ENCODE results near the gene AGBL3.
"Not testable (repeated sequence)": the region's sequence is repeated elsewhere in the genome, so short reads cannot be mapped to it uniquely, and the experiment has no call there.

The AGBL3 gene

DNA sequence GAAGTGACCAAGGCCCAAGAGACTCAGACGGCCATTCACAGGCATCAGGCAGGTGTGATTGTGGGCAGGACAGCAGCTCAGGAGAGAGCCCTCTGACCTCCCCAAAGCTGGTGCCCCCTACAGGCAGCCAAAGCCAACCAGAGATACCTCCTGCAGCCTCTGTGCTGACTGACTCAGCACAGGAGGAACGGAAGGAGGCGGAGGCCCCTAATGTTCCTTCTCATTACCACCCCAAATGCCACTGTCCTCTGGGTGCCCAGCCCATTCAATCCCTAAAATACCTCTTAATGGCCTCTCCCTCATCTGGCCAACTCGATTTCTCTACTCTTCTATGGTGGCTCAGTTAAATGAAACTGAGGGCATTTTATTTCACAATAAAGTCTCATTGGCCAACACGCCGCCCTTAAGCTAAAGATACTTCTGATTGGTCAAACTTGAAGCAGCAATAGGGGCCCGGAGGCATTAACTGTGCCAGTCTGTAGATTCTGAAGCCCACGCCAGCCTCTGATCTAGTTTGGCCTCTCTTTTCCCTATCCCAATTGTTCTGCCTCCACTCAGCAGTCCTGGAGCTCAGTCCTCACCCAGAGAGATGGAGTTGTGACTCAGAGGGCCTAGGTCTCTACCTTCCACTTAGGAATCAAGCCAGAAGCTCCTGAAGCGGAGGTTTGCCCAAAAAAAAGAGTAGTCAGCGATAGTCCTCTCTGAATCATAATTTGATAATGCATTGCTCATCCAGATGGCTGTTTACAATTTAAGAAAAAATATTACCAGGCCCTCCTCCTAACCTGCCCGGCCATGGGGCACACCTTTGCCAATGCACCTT, 183.0 kb downstream of the AGBL3 start:
- peak; percentile 42 for DNase-seq

DNA sequence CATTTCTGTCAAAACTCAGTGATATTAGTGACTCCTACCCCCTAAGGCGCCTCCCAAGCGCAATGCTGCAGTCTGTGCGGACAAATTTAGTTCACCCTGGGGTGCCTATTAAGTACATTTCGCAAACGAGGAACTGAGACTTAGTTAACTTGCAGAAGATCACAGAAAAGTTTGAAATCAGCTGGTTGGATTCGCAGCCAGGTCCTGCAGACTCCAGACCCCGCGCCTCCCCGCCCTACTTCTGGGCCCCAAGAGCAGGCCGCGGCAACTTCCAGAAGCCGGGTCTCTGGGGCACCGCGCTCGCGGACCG, 183.6 kb downstream of the AGBL3 start:
- no peak for DNase-seq

DNA sequence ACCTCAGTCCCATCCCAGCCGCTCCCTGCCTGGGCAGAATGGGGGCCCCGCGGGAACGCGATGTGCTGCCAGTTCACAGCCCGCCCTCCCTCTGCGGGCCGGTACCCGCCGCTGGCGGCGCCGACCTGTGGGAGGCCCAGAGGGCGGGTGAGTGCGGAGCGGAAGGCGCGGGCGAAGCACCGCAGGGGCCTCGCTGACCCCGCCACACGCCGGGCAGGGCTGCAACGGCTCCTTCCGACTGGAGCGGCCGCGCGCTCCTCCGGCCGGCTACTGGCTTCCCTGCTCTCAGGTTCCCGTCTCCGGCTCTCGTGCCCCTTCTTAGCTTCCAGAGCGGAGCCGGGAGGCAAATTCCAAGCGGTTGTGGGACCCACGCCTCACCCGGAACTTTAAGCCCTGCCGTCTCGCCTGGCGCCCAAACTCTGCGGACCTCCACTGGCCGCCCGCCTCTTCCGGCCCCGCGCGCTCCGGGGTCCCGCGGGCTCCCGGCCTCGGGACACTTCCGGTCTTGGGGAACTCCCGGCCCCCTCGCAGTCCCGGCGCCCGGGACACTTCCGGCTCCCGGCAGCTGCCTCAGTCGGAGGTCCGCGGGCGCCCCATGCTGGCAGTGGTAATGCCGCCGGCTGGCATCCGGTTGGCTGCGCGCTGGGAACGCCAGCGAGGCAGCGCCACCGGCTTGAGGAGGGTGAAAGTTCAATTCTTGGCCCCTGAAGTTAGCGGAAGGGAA, 184.1 kb downstream of the AGBL3 start, which contains the start of gene CYREN:
Gene CYREN, minus strand, starts transcription at position 434 of the 724 bp plus-strand sequence. CDS start 1,785 bp downstream, outside the sequence.
- peak; percentile 83 for DNase-seq

DNA sequence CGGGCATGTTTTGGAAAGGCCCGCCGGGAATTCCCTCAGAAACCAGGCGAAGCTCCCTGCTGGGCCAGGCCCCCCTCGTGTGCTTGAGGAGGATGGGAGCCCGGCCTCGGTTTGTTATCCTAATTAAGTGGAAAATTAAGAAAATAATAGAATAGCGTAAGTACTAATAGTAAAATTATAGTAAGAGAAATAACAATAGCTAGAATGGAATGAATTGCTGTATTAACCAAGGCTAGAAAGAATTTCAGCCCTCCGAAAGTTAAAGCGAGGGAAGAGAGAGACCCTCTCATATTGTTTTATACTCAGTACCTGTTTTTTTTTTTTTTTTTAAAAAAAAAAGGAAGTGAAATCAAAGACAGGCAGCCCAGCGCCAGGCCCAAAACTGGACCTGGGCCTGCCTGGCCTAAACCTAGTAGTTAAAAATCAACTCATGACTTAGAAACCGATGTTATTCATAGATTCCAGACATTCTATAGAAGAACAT, 184.7 kb downstream of the AGBL3 start:
- not testable (repeated sequence) for DNase-seq

DNA sequence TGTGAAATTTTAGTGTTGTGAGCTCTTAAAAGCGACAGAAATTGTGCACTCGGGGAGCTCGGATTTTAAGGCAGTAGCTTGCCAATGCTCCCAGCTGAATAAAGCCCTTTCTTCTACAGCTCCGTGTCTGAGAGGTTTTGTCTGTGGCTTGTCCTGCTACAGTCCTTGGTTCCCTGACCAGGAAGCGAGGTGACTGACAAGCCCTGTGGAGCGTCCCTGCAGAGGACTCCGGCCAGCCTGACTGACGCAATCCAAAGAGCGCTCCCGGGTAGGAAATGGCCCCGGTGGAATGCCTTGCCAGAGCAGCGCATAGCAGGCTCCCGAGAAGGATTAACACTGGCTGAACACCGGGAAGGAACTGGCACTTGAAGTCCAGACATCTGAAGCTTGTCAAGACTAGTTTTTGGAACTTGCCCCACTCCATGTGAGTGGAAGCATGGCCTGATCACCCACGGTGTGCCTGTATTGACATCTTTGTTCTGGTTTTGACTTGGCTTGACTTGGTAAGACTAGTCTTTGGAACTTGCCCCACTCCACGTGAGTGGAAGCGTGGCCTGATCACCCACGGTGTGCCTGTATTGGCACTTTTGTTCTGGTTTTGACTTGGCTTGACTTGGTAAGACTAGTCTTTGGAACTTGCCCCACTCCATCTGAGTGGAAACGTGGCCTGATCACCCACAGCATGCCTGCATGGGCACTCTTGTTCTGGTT, 185.4 kb downstream of the AGBL3 start:
- not testable (repeated sequence) for DNase-seq

DNA sequence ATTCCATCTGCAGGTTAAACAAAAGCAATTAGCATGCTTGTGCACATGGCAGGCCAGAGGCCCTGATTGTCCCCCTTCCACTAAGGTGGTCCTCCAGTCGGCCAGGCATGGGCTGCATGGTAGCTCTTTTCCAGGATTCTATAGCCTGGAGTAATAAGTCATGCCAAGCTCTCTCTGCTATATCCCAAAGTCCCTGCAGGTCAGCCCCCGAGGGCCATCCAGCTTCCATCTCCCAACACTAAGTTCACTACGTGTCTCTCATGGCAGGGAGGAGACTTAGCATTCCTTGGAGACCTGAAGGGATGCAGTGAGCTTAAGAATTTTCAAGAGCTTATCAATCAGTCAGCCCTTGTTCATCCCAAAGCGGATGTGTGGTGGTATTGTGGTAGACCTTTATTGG, 187.6 kb downstream of the AGBL3 start:
- not testable (repeated sequence) for DNase-seq

DNA sequence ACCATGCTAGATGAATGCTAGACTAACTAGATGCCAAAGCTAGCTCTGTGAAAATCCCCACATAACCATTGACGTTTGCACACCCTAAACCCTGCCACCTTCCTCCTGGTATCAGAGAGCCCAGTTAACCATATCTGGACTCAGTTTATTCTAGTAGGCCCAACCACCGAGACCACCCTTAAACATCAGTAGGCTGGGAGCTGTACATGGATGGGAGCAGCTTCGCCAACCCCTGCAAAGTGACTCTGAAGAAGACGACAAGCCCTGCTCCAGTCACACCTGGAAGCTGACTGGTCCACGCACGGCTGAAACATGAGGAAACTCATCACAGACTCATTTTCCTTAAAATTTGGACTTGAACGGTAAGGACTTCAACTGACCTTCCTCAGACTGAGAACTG, 188.6 kb downstream of the AGBL3 start:
- DNase-seq: no peak

DNA sequence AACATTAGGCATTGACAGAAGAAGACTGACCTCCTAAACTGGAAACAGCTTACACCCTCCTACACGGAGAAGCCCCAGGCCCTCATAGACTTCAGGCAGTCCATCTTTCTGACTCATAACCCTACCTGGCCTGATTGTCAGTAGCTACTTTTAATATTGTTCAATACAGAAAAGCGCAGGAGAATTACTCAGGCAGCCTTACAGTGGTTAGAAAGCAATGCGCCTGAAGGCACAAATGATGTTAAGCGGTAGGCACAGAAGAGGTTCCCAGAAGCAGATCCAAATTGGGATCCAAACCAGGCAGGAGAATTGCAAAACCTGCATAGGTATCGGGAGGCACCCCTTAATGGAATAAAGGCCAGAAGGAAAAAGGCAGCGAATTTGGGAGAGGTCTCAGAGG, 189.6 kb downstream of the AGBL3 start:
- DNase-seq: no peak

DNA sequence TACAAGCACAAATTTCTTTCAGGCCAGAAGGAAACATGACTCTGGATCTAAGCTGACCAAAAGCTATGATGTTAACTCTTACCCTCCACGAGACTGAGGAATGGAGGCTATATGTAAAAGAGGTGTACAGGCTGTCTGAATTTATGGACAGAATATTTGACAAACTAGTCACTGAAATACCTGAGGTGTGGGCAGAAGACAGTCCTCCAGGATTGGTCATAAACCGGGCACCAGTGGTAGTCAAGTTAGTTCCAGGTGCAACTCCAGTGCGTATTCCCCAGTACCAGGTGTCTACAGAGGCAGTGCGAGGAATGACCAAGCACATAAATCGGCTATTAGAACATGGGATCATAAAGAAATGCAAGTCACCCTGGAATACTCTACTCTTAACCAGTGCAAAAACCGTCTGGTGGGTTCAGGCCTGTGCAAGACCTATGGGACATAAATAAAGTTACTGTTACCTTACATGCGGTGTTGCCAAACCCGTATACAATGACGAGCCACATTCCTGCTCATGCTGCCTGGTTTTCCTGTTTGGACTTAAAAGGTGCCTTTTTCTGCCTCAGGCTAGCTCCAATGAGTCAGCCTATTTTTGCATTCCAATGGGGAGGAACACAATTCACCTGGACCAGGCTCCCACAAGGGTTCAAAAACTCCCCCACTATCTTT, 190.9 kb downstream of the AGBL3 start:
- no peak for DNase-seq

DNA sequence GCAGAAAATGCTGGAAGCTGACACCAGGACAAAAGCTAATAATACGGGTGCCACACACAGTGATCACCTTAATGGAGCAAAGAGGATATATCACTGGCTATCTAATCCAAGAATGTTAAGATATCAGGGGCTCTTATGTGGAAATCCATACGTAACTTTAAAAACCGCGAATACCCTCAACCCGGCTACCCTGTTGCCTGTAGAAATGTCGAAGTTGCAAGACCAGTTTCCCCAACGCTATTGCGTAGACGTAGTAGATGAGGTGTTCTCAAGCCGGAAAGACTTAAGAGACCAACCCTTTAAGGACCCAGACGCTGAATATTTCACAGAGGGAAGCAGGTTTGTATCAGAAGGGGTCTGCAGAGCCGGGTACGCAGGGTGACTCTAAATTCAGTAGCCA, 192.1 kb downstream of the AGBL3 start:
- no peak for DNase-seq

DNA sequence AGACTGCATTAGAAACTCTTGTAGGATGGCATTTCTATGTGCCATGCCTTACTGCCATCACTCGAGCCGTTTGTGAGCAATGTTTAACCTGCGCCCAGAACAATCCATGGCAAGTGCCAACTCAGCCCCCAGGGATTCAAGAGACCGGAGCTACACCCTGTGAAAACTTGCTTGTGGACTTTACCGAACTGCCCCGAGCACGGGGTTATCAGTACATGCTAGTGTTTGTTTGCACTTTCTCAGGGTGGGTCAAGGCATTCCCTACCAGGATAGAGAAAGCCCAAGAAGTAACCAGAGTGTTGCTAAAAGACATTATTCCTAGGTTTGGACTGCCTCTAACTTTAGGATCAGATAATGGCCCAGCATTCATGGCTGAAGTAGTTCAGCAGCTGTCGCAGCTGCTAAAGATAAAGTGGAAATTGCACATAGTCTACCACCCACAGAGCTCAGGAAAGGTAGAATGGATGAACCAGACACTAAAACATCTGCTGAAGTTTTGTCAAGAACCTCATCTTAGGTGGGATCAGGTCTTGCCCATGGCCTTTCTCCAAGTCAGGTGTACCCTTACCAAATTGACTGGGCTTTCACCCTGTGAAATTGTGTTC, 193.1 kb downstream of the AGBL3 start:
- DNase-seq: no peak

DNA sequence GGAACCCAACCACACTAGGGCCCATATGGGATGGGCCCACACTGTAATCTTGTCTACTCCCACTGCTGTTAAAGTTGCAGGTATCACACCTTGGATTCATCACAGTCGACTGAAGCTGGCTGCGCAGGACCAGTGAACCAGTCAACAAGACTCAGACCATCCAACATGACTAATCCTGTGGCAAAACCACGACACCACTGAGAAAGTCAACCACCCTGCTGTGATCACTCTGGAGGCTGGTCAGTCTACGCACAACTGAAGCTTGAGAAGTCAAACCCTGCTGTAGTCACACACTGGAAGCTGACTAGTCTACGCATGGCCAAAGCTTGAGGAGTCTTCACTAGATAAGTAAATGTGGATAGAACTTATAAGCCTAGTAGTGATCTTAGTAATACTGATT, 193.8 kb downstream of the AGBL3 start:
- DNase-seq: no peak

DNA sequence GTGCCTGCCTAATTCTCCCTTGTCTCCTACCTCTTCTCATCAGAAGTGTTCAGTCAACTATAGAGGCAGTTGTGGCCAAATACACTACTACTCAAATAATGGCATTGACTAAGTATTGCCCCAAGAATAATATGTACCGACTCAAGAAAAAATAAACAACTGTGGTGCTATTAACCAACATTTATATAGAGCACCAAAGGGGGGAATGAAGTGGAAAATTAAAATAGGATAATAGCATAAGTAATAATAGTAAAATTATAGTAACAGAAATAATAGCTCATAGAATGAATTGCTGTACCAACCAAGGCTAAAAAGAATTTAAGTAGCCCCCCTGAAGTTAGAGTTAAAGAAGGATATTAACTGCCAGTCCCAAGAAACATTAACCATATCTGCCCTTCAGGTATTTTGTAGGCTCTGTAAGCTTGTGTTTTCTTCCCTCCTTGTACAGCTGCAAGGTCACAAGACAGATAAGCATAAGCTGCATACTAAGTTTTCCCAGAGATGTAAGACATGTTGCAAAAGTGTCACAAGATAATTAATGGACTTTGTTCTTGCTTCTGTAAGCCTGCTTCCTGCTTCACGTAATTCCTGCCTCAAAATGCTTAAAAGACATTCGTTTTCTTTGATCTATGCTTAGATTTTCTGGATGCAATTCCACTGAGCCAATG, 195.1 kb downstream of the AGBL3 start:
- no peak for DNase-seq

DNA sequence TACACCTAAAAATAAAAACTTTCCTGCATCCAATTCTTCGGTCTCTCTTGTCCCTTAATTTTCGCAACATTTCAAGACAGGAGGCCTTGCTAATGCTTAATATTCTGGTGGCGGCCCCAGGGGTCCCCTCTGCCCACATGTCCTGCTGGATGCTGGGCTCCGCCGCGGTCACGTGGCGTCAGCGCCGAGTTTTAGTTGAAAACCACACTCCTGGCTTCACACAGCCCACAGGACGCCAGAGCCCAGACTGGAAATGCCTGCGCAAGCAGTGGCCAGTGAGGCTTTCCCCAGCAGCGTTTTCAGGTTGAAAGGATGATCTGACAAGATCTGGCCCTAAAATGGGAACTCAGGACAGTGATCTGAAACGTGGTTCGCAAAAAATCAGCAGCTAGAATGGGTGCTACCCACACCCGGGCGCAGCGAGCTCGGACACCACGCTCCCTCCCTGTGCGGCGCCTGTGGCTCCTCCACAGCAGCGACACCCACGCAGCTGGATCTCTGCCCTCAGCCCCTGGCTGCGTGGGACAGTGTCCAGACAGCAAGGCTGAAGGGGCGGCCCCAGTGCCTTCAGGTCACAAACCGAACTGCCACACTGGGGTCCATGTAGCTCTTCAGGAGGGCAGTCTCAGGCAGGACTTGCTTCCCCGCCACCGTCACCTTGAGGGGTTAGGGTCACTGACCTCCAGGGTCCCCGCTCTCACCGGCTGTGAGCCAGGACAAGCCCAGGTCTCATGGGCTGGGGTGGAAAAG, 195.8 kb downstream of the AGBL3 start:
- DNase-seq: no peak

DNA sequence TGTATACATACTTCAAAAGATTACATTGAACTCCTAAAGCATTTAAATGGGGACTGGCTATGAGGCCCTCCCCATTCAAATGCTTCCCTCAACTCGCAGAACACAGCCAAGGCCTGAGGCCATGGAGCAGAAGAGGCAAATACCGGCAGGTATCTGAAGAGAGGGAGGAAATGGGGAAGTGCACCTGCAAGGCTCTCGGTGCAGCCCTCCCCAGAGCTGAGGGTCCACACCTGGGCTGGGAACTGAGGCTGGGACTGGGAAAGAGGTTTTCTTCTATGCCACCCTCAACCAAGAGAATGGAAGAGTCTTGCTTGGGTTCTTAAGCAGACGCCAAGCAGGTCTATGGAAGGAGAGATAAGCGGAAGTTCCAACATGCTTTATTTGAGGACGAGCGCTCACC, 197.2 kb downstream of the AGBL3 start:
- no peak for DNase-seq

DNA sequence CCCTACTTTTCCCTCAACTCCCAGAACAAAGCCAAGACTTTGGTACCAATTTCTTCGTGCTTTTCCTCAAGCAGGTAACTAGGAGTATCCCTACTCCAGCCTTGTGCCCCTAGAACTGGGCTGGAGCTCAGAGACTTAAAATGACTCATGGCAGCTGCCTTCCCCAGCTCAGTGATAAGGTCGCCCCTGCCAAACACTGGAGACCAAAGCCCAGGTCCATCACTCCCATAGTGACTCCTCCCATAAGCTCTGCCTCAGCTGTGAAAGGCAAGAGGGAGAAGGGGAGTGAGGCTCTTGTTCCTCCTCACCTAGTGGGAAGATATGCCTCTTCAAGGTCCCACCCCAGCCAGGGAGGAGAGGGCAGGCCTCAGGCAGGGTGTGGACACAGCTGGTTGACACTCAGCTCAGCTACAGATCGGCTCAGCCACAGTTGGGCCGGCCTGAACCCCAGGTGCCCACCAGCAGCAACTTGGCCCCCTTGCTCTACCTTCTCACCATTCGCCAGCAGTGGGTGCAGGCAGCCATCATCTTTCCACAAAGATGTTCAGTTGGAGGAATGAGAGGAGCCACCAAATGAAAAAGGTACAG, 198.0 kb downstream of the AGBL3 start:
- no peak for DNase-seq
